ENCODE results near the gene ACBD4.

ACBD4 gene

DNA sequence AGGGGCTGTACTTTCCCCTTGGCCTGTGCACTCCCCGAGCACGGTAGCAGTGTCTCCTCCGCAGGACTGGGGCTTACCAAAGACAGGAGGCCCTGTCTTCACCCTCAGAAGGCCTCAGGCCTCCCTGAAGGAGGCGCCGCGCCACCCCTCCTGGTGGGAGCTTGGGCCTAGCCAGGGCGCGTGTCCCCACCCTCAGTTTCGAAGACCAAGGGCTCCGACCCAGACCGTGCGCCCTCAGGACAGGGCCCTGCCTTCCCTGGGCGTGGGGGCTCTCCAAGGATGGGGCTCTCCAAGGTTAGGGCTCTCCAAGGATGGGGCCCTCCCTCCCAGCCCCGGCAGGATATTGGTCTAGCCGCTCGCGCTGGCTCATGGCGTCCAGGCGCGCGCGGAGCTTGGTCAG, 14.9 kb upstream of the ACBD4 start:
- H2BK15ac ChIP-seq (ENCODE audit: low read length): no peak overlapping the region
- no peak overlapping the region for H3K4ac ChIP-seq (ENCODE audit: low read length)
- H3K9me3 ChIP-seq (replicated peaks in 1 of 2; ENCODE audit: control insufficient read depth in 2 of 2, insufficient read depth in 1 of 2, low read depth in 1 of 2, low read length in 2 of 2): no peaks in the 10 kb centered on the region
- no peak overlapping the region for H2BK120ac ChIP-seq (ENCODE audit: low read depth, low read length)
- peaks cover 2% of the 10 kb centered on the region for H3K79me1 ChIP-seq (ENCODE audit: low read depth, low read length)
- H3K36me3 ChIP-seq (replicated peaks in 1 of 2; ENCODE audit: control insufficient read depth in 2 of 2, insufficient read depth in 2 of 2, low read length in 2 of 2): no peaks in the 10 kb centered on the region
- peak overlapping the region; percentile 18 for H3K23ac ChIP-seq (ENCODE audit: low read depth, low read length, poor library complexity)
- no peak overlapping the region for H3K27ac ChIP-seq (replicated peaks; ENCODE audit: low read length)
- H3K4me1 ChIP-seq (ENCODE audit: control insufficient read depth in 2 of 2, insufficient read depth in 1 of 2, low read depth in 1 of 2, low read length in 2 of 2): peaks cover 5 to 11% of the 10 kb centered on the region in 2 donors
- H2BK12ac ChIP-seq (ENCODE audit: low read length): no peak overlapping the region
- no peak overlapping the region for H2BK5ac ChIP-seq (ENCODE audit: low read length)
- no CpG with 5 or more reads among the region's 22 CpGs for WGBS, 2 donors (ENCODE audit: extremely low coverage in 2 of 2, insufficient read length in 2 of 2, insufficient replicate concordance in 1 of 2)
- H4K91ac ChIP-seq (ENCODE audit: low read depth, low read length, poor library complexity): no peak overlapping the region
- H3K4me3 ChIP-seq (ENCODE audit: low read length in 2 of 2): no peak overlapping the region
- H4K8ac ChIP-seq (ENCODE audit: low read depth, low read length): no peak overlapping the region
- H3K18ac ChIP-seq (ENCODE audit: low read length): peak overlapping the region; percentile 64
- H3K14ac ChIP-seq (ENCODE audit: low read length): no peak overlapping the region
- no peak overlapping the region for H3K4me2 ChIP-seq (ENCODE audit: insufficient read depth, low read length, poor library complexity, severe bottlenecking)
- H3K27me3 ChIP-seq (ENCODE audit: control insufficient read depth in 3 of 3, insufficient read depth in 3 of 3, low read depth in 1 of 3, low read length in 3 of 3): no peaks in the 10 kb centered on the region
- peak overlapping the region; percentile 40 for H3K9ac ChIP-seq (ENCODE audit: low read depth, low read length, poor library complexity)
- H2AK5ac ChIP-seq (ENCODE audit: low read depth, low read length): no peak overlapping the region
- no peak for DNase-seq (ENCODE audit: low spot score)
- H2AFZ ChIP-seq (ENCODE audit: low read length): no peak overlapping the region

GRCh38 chr17:45121055-45121454, 14.4 kb upstream of the ACBD4 start:
- peak overlapping the region; percentile 24 for H2BK5ac ChIP-seq (ENCODE audit: low read length)
- peaks cover 2% of the 10 kb centered on the region for H3K79me1 ChIP-seq (ENCODE audit: low read depth, low read length)
- peak overlapping the region; percentile 64 for H3K18ac ChIP-seq (ENCODE audit: low read length)
- WGBS, 2 donors (ENCODE audit: extremely low coverage in 2 of 2, insufficient read length in 2 of 2, insufficient replicate concordance in 1 of 2): no CpG with 5 or more reads among the region's 45 CpGs
- H3K4ac ChIP-seq (ENCODE audit: low read length): no peak overlapping the region
- no peak overlapping the region for H3K27ac ChIP-seq (replicated peaks; ENCODE audit: low read length)
- H2AK5ac ChIP-seq (ENCODE audit: low read depth, low read length): peak overlapping the region; percentile 70
- H2BK120ac ChIP-seq (ENCODE audit: low read depth, low read length): no peak overlapping the region
- H4K91ac ChIP-seq (ENCODE audit: low read depth, low read length, poor library complexity): no peak overlapping the region
- H3K9ac ChIP-seq (ENCODE audit: low read depth, low read length, poor library complexity): peak overlapping the region; percentile 40
- H3K23ac ChIP-seq (ENCODE audit: low read depth, low read length, poor library complexity): peak overlapping the region; percentile 18
- no peak overlapping the region for H3K4me3 ChIP-seq (ENCODE audit: low read length in 2 of 2)
- no peaks in the 10 kb centered on the region for H3K36me3 ChIP-seq (replicated peaks in 1 of 2; ENCODE audit: control insufficient read depth in 2 of 2, insufficient read depth in 2 of 2, low read length in 2 of 2)
- peaks cover 5 to 11% of the 10 kb centered on the region in 2 donors for H3K4me1 ChIP-seq (ENCODE audit: control insufficient read depth in 2 of 2, insufficient read depth in 1 of 2, low read depth in 1 of 2, low read length in 2 of 2)
- H4K8ac ChIP-seq (ENCODE audit: low read depth, low read length): no peak overlapping the region
- no peak overlapping the region for H3K14ac ChIP-seq (ENCODE audit: low read length)
- no peaks in the 10 kb centered on the region for H3K27me3 ChIP-seq (ENCODE audit: control insufficient read depth in 3 of 3, insufficient read depth in 3 of 3, low read depth in 1 of 3, low read length in 3 of 3)
- H2BK12ac ChIP-seq (ENCODE audit: low read length): no peak overlapping the region
- H2AFZ ChIP-seq (ENCODE audit: low read length): no peak overlapping the region
- DNase-seq (ENCODE audit: low spot score): no peak
- no peak overlapping the region for H3K4me2 ChIP-seq (ENCODE audit: insufficient read depth, low read length, poor library complexity, severe bottlenecking)
- no peak overlapping the region for H2BK15ac ChIP-seq (ENCODE audit: low read length)
- no peaks in the 10 kb centered on the region for H3K9me3 ChIP-seq (replicated peaks in 1 of 2; ENCODE audit: control insufficient read depth in 2 of 2, insufficient read depth in 1 of 2, low read depth in 1 of 2, low read length in 2 of 2)

- H2BK5ac ChIP-seq (ENCODE audit: low read length): no peak overlapping the region
- H3K27me3 ChIP-seq (ENCODE audit: control insufficient read depth in 3 of 3, insufficient read depth in 3 of 3, low read depth in 1 of 3, low read length in 3 of 3): no peaks in the 10 kb centered on the region
- WGBS, 2 donors (ENCODE audit: extremely low coverage in 2 of 2, insufficient read length in 2 of 2, insufficient replicate concordance in 1 of 2): no CpG with 5 or more reads among the region's 6 CpGs
- H3K9ac ChIP-seq (ENCODE audit: low read depth, low read length, poor library complexity): no peak overlapping the region
- H3K79me1 ChIP-seq (ENCODE audit: low read depth, low read length): peaks cover 2% of the 10 kb centered on the region
- no peak overlapping the region for H2BK120ac ChIP-seq (ENCODE audit: low read depth, low read length)
- no peak overlapping the region for H2AFZ ChIP-seq (ENCODE audit: low read length)
- no peak overlapping the region for H4K91ac ChIP-seq (ENCODE audit: low read depth, low read length, poor library complexity)
- H3K4ac ChIP-seq (ENCODE audit: low read length): no peak overlapping the region
- no peak overlapping the region for H3K4me3 ChIP-seq (ENCODE audit: low read length in 2 of 2)
- H2AK5ac ChIP-seq (ENCODE audit: low read depth, low read length): peak overlapping the region; percentile 79
- no peak overlapping the region for H3K18ac ChIP-seq (ENCODE audit: low read length)
- H2BK15ac ChIP-seq (ENCODE audit: low read length): no peak overlapping the region
- H4K8ac ChIP-seq (ENCODE audit: low read depth, low read length): no peak overlapping the region
- no peaks in the 10 kb centered on the region for H3K36me3 ChIP-seq (replicated peaks in 1 of 2; ENCODE audit: control insufficient read depth in 2 of 2, insufficient read depth in 2 of 2, low read length in 2 of 2)
- DNase-seq (ENCODE audit: low spot score): no peak
- no peak overlapping the region for H3K27ac ChIP-seq (replicated peaks; ENCODE audit: low read length)
- no peak overlapping the region for H2BK12ac ChIP-seq (ENCODE audit: low read length)
- no peak overlapping the region for H3K14ac ChIP-seq (ENCODE audit: low read length)
- peaks cover 16 to 20% of the 10 kb centered on the region in 2 donors for H3K4me1 ChIP-seq (ENCODE audit: control insufficient read depth in 2 of 2, insufficient read depth in 1 of 2, low read depth in 1 of 2, low read length in 2 of 2)
- H3K4me2 ChIP-seq (ENCODE audit: insufficient read depth, low read length, poor library complexity, severe bottlenecking): no peak overlapping the region
- H3K9me3 ChIP-seq (replicated peaks in 1 of 2; ENCODE audit: control insufficient read depth in 2 of 2, insufficient read depth in 1 of 2, low read depth in 1 of 2, low read length in 2 of 2): no peaks in the 10 kb centered on the region
- no peak overlapping the region for H3K23ac ChIP-seq (ENCODE audit: low read depth, low read length, poor library complexity)
These were observed 12.3 kb upstream of the ACBD4 start for GRCh38 chr17:45123076-45123770.

DNA sequence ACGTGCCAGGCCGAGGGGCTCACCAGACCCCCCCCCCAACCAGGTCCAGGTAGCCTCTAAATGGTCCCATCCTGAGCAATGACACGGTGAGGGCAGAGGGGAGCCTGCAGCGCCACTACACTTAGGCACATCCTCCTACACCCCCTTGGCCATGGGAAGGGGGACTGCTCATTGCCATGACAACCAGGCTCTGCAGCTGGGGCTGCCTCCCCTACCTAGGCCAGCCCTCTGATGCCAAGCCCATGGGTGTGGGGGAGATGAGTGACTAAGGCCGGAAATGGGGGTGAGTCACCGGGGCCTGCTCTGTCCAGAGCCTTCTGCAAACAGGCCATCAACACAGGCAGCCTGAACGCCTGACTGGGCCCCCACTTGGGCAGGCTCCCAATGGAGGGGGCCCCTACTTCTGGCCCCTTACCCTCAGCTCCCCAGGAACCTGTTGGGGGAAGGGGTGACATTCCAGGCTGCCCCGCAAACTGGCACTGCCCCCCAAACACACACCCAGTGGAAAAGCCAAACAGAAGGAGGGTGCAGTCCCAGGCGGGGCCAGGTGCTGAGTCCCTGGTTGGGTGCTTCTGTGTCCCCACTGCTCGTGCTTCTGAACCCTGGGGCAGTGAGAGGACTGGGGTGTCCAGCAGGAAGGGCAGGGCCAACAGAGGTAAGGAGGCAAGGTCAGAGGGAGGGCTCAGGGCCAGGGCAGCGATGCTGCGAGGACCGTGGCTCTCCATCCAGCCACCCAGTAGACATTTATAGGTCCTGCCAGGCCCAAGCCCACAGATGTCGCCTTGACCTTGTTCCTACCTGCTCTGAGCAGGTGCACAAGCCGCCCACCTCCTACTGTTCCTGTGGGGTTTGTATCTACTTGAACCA, 11.3 kb upstream of the ACBD4 start:
- Histone ChIP-seq H2BK15ac (ENCODE audit: low read length) (peak overlapping the region; percentile 38), H3K4me3 (ENCODE audit: low read length in 2 of 2) (no peak overlapping the region), H3K4me1 (ENCODE audit: control insufficient read depth in 2 of 2, insufficient read depth in 1 of 2, low read depth in 1 of 2, low read length in 2 of 2) (peaks cover 19 to 20% of the 10 kb centered on the region in 2 donors), H3K9ac (ENCODE audit: low read depth, low read length, poor library complexity) (peak overlapping the region; percentile 66), H3K18ac (ENCODE audit: low read length) (peak overlapping the region; percentile 67), H3K4me2 (ENCODE audit: insufficient read depth, low read length, poor library complexity, severe bottlenecking) (no peak overlapping the region), H3K14ac (ENCODE audit: low read length) (no peak overlapping the region), H2AFZ (ENCODE audit: low read length) (no peak overlapping the region), H2BK5ac (ENCODE audit: low read length) (peak overlapping the region; percentile 54), H3K4ac (ENCODE audit: low read length) (no peak overlapping the region), H4K8ac (ENCODE audit: low read depth, low read length) (no peak overlapping the region), H2AK5ac (ENCODE audit: low read depth, low read length) (peak overlapping the region; percentile 79), H2BK12ac (ENCODE audit: low read length) (no peak overlapping the region), H3K27me3 (ENCODE audit: control insufficient read depth in 3 of 3, insufficient read depth in 3 of 3, low read depth in 1 of 3, low read length in 3 of 3) (no peaks in the 10 kb centered on the region), H3K23ac (ENCODE audit: low read depth, low read length, poor library complexity) (no peak overlapping the region), H3K9me3 (replicated peaks in 1 of 2; ENCODE audit: control insufficient read depth in 2 of 2, insufficient read depth in 1 of 2, low read depth in 1 of 2, low read length in 2 of 2) (no peaks in the 10 kb centered on the region), H2BK120ac (ENCODE audit: low read depth, low read length) (peak overlapping the region; percentile 9), H3K36me3 (replicated peaks in 1 of 2; ENCODE audit: control insufficient read depth in 2 of 2, insufficient read depth in 2 of 2, low read length in 2 of 2) (no peaks in the 10 kb centered on the region), H4K91ac (ENCODE audit: low read depth, low read length, poor library complexity) (peak overlapping the region; percentile 81), H3K79me1 (ENCODE audit: low read depth, low read length) (peaks cover 2% of the 10 kb centered on the region), H3K27ac (replicated peaks; ENCODE audit: low read length) (no peak overlapping the region)
- DNase-seq (ENCODE audit: low spot score): no peak
- WGBS, 2 donors (ENCODE audit: extremely low coverage in 2 of 2, insufficient read length in 2 of 2, insufficient replicate concordance in 1 of 2): no CpG with 5 or more reads among the region's 15 CpGs
